ENCODE measurements around the gene FRMPD4.

The FRMPD4 gene

GRCh38 chrX:12332786-12333347 lies 194.6 kb downstream of the FRMPD4 start:
- Histone ChIP-seq H3K9ac (ENCODE audit: low read depth, low read length) (no peak overlapping the region), H3K36me3 (ENCODE audit: control insufficient read depth, insufficient read depth, low read length) (no peaks in the 10 kb centered on the region), H3K4me1 (ENCODE audit: control insufficient read depth, insufficient read depth, low read length) (peaks cover 5% of the 10 kb centered on the region), H3K4me3 (ENCODE audit: low read depth, low read length) (no peak overlapping the region), H3K9me3 (ENCODE audit: control insufficient read depth, insufficient read depth, low read length) (no peaks in the 10 kb centered on the region), H3K27me3 (ENCODE audit: control insufficient read depth, insufficient read depth, low read length) (no peaks in the 10 kb centered on the region)

- H3K4me3 ChIP-seq (ENCODE audit: low read depth, low read length), result no peak overlapping the region
- H3K9me3 ChIP-seq (ENCODE audit: control insufficient read depth, insufficient read depth, low read length), result no peaks in the 10 kb centered on the region
- H3K27me3 ChIP-seq (ENCODE audit: control insufficient read depth, insufficient read depth, low read length), result no peaks in the 10 kb centered on the region
- no peaks in the 10 kb centered on the region for H3K36me3 ChIP-seq (ENCODE audit: control insufficient read depth, insufficient read depth, low read length)
- H3K4me1 ChIP-seq (ENCODE audit: control insufficient read depth, insufficient read depth, low read length), result no peaks in the 10 kb centered on the region
- no peak overlapping the region for H3K9ac ChIP-seq (ENCODE audit: low read depth, low read length)
These were observed 201.6 kb downstream of the FRMPD4 start for GRCh38 chrX:12339921-12340320.

DNA sequence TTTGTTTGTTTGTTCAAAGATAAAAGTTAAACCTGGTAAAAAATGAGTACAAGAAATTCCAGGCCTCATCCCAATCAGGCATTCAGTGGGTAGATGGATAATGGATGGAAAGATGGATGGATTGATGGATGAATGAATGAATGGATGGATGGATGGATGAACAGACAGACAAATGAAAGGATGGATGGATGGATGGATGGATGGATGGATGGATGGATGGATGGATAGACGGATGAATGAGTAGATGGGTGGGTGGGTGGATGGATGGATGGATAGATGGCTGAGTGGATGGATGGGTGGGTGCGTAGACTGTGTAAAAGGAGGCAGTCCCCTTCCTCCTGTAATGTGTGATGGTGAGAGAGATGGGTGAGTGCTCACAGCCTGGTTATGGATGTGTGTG lies 206.7 kb downstream of the FRMPD4 start:
- Histone ChIP-seq H3K9ac (ENCODE audit: low read depth, low read length) (no peak overlapping the region), H3K27me3 (ENCODE audit: control insufficient read depth, insufficient read depth, low read length) (no peaks in the 10 kb centered on the region), H3K4me1 (ENCODE audit: control insufficient read depth, insufficient read depth, low read length) (no peaks in the 10 kb centered on the region), H3K36me3 (ENCODE audit: control insufficient read depth, insufficient read depth, low read length) (no peaks in the 10 kb centered on the region), H3K4me3 (ENCODE audit: low read depth, low read length) (no peak overlapping the region), H3K9me3 (ENCODE audit: control insufficient read depth, insufficient read depth, low read length) (no peaks in the 10 kb centered on the region)

DNA sequence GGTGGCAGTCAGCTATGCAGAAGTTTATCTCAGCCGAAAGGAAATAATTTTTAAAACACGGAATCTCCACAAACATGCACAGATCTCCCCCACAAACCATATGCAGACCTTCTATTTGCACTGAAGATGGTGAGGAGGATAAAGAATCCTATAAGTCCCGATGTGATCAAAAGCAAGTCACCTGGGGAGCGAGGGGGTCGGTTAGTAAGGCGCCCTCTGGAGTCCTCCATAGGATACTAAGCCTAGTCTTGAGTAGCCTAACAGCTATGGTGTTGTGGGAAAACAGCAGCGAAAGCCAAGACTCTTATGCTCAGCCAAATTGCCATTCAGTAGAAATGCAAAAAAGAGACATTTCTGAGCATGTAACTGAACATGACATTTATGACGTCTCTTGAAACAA lies 210.9 kb downstream of the FRMPD4 start:
- H3K36me3 ChIP-seq (ENCODE audit: control insufficient read depth, insufficient read depth, low read length), result no peaks in the 10 kb centered on the region
- no peaks in the 10 kb centered on the region for H3K9me3 ChIP-seq (ENCODE audit: control insufficient read depth, insufficient read depth, low read length)
- H3K9ac ChIP-seq (ENCODE audit: low read depth, low read length), result no peak overlapping the region
- H3K4me3 ChIP-seq (ENCODE audit: low read depth, low read length), result no peak overlapping the region
- H3K4me1 ChIP-seq (ENCODE audit: control insufficient read depth, insufficient read depth, low read length), result no peaks in the 10 kb centered on the region
- no peaks in the 10 kb centered on the region for H3K27me3 ChIP-seq (ENCODE audit: control insufficient read depth, insufficient read depth, low read length)

DNA sequence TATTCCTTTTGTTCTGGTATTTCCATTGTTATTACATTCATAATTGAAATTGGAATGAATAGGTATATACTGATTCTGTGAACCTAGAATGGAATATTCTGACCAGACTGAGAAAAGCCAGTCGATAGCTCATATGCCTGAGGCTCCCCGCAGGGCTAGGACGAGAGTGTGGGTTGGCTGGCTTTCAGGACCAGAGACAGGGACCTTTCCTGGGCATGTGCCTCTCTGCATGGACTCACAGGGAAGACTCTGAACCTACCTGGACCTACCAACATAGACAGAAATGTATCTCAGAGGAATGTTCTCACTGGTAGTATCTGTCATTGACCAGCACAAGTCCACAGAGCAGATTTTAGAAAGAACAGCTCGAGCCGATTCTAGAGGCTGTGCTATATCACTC lies 214.6 kb downstream of the FRMPD4 start:
- H3K4me1 ChIP-seq (ENCODE audit: control insufficient read depth, insufficient read depth, low read length), result no peaks in the 10 kb centered on the region
- H3K9me3 ChIP-seq (ENCODE audit: control insufficient read depth, insufficient read depth, low read length), result no peaks in the 10 kb centered on the region
- no peak overlapping the region for H3K9ac ChIP-seq (ENCODE audit: low read depth, low read length)
- no peak overlapping the region for H3K4me3 ChIP-seq (ENCODE audit: low read depth, low read length)
- no peaks in the 10 kb centered on the region for H3K27me3 ChIP-seq (ENCODE audit: control insufficient read depth, insufficient read depth, low read length)
- H3K36me3 ChIP-seq (ENCODE audit: control insufficient read depth, insufficient read depth, low read length), result no peaks in the 10 kb centered on the region

DNA sequence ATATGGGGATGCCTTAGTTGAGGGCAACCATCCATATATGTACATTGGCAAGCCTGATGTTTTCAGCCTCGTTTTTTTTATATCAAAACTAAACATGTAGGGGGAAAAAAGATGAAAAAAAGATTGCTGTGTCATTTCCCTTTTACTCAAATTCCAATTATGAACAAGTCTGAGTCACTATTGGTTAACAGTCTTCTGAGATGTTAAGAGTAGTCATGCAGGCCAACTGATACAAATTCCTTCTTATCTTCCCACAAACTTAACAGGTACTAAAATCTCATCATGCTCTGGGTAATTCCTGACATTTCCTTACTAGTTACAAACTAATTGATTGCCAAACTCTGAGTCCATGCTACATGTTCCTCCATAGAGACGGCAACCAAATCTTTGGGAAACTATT lies 222.1 kb downstream of the FRMPD4 start:
- no peaks in the 10 kb centered on the region for H3K4me1 ChIP-seq (ENCODE audit: control insufficient read depth, insufficient read depth, low read length)
- no peak overlapping the region for H3K9ac ChIP-seq (ENCODE audit: low read depth, low read length)
- H3K27me3 ChIP-seq (ENCODE audit: control insufficient read depth, insufficient read depth, low read length), result no peaks in the 10 kb centered on the region
- no peak overlapping the region for H3K4me3 ChIP-seq (ENCODE audit: low read depth, low read length)
- H3K9me3 ChIP-seq (ENCODE audit: control insufficient read depth, insufficient read depth, low read length), result no peaks in the 10 kb centered on the region
- H3K36me3 ChIP-seq (ENCODE audit: control insufficient read depth, insufficient read depth, low read length), result no peaks in the 10 kb centered on the region

- Histone ChIP-seq H3K9ac (ENCODE audit: low read depth, low read length) (no peak overlapping the region), H3K36me3 (ENCODE audit: control insufficient read depth, insufficient read depth, low read length) (no peaks in the 10 kb centered on the region), H3K4me1 (ENCODE audit: control insufficient read depth, insufficient read depth, low read length) (no peaks in the 10 kb centered on the region), H3K4me3 (ENCODE audit: low read depth, low read length) (no peak overlapping the region), H3K27me3 (ENCODE audit: control insufficient read depth, insufficient read depth, low read length) (no peaks in the 10 kb centered on the region), H3K9me3 (ENCODE audit: control insufficient read depth, insufficient read depth, low read length) (no peaks in the 10 kb centered on the region)
These were observed 222.8 kb downstream of the FRMPD4 start for GRCh38 chrX:12360986-12361598.

- Histone ChIP-seq H3K27me3 (ENCODE audit: control insufficient read depth, insufficient read depth, low read length) (no peaks in the 10 kb centered on the region), H3K9me3 (ENCODE audit: control insufficient read depth, insufficient read depth, low read length) (no peaks in the 10 kb centered on the region)
These were observed 224.9 kb downstream of the FRMPD4 start for GRCh38 chrX:12363216-12363615.

DNA sequence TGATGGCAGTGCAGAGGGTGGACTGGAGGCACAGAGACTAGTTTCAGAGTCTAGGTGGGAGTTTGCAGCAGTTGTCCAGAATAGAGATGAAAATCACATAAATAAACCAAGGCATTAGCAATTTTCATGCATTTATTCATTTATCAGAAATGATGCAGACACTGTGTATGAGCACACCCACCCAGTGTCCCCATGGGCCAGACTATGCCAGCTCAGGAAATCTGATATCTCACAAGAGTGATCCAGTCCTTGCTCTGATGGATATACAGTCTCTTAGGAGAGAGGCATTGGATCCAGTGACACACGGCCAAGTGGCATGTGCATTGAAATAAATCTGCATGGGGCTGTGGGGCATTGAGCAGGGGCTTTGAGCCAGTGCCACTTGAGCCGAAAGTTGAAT lies 228.2 kb downstream of the FRMPD4 start:
- H3K9ac ChIP-seq (ENCODE audit: low read depth, low read length), result no peak overlapping the region
- H3K4me1 ChIP-seq (ENCODE audit: control insufficient read depth, insufficient read depth, low read length), result no peaks in the 10 kb centered on the region
- no peaks in the 10 kb centered on the region for H3K27me3 ChIP-seq (ENCODE audit: control insufficient read depth, insufficient read depth, low read length)
- H3K4me3 ChIP-seq (ENCODE audit: low read depth, low read length), result no peak overlapping the region
- H3K9me3 ChIP-seq (ENCODE audit: control insufficient read depth, insufficient read depth, low read length), result no peaks in the 10 kb centered on the region
- no peaks in the 10 kb centered on the region for H3K36me3 ChIP-seq (ENCODE audit: control insufficient read depth, insufficient read depth, low read length)

More at GRCh38 chrX:12363216-12363615, 224.9 kb downstream of the FRMPD4 start:
- Histone ChIP-seq H3K4me3 (ENCODE audit: low read depth, low read length) (no peak overlapping the region), H3K4me1 (ENCODE audit: control insufficient read depth, insufficient read depth, low read length) (no peaks in the 10 kb centered on the region), H3K36me3 (ENCODE audit: control insufficient read depth, insufficient read depth, low read length) (no peaks in the 10 kb centered on the region), H3K9ac (ENCODE audit: low read depth, low read length) (no peak overlapping the region)

DNA sequence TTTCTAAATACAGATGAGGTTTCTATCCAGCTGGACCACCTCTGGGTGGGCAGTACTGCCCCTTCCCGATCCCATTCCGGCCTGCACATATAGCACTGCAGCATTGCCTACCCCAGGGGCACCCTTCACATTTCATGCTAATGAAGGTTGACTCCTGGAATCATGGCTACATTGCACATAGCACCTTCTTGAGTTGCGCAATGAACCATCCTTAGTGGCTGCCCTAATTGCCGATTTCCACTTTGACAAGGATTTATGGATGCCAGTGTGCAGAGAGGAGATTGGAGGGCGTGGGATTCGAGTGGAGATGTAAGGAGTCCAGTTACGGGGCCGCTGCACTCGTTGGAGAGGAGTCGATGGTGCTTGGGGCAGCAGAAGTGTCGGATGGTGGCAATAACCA lies 229.0 kb downstream of the FRMPD4 start:
- Histone ChIP-seq H3K9me3 (ENCODE audit: control insufficient read depth, insufficient read depth, low read length) (no peaks in the 10 kb centered on the region), H3K36me3 (ENCODE audit: control insufficient read depth, insufficient read depth, low read length) (no peaks in the 10 kb centered on the region), H3K4me3 (ENCODE audit: low read depth, low read length) (no peak overlapping the region), H3K27me3 (ENCODE audit: control insufficient read depth, insufficient read depth, low read length) (no peaks in the 10 kb centered on the region), H3K9ac (ENCODE audit: low read depth, low read length) (no peak overlapping the region), H3K4me1 (ENCODE audit: control insufficient read depth, insufficient read depth, low read length) (no peaks in the 10 kb centered on the region)

- H3K4me1 ChIP-seq (ENCODE audit: control insufficient read depth, insufficient read depth, low read length), result no peaks in the 10 kb centered on the region
- no peaks in the 10 kb centered on the region for H3K9me3 ChIP-seq (ENCODE audit: control insufficient read depth, insufficient read depth, low read length)
- no peak overlapping the region for H3K4me3 ChIP-seq (ENCODE audit: low read depth, low read length)
- no peak overlapping the region for H3K9ac ChIP-seq (ENCODE audit: low read depth, low read length)
- no peaks in the 10 kb centered on the region for H3K36me3 ChIP-seq (ENCODE audit: control insufficient read depth, insufficient read depth, low read length)
- H3K27me3 ChIP-seq (ENCODE audit: control insufficient read depth, insufficient read depth, low read length), result no peaks in the 10 kb centered on the region
These were observed 232.3 kb downstream of the FRMPD4 start for GRCh38 chrX:12370497-12370986.

GRCh38 chrX:12372111-12372510 lies 233.8 kb downstream of the FRMPD4 start:
- no peak overlapping the region for H3K4me3 ChIP-seq (ENCODE audit: low read depth, low read length)
- H3K9ac ChIP-seq (ENCODE audit: low read depth, low read length), result no peak overlapping the region
- no peaks in the 10 kb centered on the region for H3K9me3 ChIP-seq (ENCODE audit: control insufficient read depth, insufficient read depth, low read length)
- no peaks in the 10 kb centered on the region for H3K4me1 ChIP-seq (ENCODE audit: control insufficient read depth, insufficient read depth, low read length)
- H3K36me3 ChIP-seq (ENCODE audit: control insufficient read depth, insufficient read depth, low read length), result no peaks in the 10 kb centered on the region
- no peaks in the 10 kb centered on the region for H3K27me3 ChIP-seq (ENCODE audit: control insufficient read depth, insufficient read depth, low read length)

Measured in iPS-15b (cell line).